ENCODE data around the gene TIMP2.
"Not testable (repeated sequence)": the region's sequence is repeated elsewhere in the genome, so short reads cannot be mapped to it uniquely, and the experiment has no call there.

The TIMP2 gene

DNA sequence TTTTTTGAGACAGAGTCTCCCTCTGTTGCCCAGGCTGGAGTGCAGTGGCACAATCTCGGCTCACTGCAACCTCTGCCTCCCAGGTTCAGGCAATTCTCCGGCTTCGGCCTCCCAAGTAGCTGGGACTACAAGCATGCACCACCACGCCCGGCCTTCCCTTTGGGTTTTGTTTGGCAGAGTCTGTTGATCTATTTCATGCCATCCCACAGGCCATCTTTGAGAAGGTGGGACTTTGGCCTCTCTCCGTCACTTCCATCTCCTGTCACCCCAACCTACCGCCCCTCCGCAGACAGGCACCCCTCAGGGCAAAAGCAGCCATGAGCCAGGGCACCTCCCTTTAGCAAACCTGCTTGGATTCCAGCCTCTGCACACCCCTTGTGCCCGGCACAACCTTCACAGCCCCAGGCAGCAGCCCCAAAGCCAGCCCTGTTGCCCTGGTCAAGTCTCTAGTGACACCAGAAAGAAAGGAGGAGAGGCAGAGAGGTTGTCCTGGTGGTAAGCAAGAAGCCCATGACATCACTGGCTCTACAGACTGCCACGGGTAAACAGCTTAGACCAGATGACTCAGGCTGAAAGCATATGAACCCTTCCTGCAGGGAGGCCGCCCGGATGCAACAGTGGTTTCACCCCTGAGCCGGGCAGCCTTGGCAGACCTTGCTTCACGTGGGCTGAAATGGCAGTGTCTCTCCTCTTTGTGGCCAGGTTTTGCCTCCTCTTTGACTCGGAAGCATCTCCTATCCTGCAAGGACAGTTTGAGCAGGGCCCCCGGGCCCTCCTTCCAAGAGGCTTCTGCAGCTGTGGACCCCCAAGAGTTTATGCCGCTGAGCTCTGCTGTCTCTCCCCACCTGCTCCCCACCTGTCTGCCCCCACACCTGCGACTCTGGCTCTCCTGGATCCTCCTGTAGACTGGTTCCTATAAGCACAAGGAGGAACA is 8.1 kb upstream of the TIMP2 start:
- peak; percentile 16 to 36 for DNase-seq (ENCODE audit: low read depth in 2 of 2)

DNA sequence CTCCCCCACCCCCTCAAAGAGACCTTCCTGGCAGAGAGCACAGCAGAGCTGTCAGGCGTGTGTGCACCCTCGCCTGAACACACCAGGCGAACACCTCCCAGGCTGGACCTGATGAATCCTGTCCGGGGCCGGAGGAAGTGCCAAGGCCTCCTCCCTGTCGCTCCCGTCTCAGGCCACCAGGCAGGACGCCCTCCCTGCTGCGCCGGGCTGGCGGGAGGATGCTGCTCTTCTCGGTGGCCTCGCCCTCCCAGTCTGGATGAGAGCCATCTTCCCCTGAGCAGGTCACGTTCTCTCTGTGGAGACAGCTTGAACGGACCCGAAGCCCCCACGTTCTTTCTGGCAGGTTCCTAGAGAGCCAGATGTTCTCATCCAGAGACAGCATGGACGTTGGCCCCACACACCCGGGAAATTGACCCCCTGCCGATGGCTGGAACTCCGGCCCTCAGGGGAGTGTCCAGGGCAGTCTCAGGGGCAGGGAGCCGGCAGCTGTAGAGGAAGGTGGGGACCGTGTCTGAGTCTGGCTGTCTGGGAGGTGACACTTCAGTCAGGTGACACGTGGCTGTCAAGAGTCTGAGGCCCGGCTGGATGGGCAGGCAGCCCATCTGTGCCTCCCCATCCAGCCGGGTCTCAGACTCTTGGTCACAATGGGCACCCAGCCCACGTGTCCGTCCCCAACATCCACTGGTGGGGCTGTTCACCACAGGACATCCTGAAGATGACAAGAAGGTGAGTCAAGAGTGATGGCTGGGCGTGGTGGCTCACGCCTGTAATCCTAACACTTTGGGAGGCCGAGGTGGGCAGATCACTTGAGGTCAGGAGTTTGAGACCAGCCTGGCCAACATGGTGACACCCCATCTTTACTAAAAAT is 5.0 kb upstream of the TIMP2 start:
- DNase-seq (ENCODE audit: low read depth in 2 of 2): no peak

DNA sequence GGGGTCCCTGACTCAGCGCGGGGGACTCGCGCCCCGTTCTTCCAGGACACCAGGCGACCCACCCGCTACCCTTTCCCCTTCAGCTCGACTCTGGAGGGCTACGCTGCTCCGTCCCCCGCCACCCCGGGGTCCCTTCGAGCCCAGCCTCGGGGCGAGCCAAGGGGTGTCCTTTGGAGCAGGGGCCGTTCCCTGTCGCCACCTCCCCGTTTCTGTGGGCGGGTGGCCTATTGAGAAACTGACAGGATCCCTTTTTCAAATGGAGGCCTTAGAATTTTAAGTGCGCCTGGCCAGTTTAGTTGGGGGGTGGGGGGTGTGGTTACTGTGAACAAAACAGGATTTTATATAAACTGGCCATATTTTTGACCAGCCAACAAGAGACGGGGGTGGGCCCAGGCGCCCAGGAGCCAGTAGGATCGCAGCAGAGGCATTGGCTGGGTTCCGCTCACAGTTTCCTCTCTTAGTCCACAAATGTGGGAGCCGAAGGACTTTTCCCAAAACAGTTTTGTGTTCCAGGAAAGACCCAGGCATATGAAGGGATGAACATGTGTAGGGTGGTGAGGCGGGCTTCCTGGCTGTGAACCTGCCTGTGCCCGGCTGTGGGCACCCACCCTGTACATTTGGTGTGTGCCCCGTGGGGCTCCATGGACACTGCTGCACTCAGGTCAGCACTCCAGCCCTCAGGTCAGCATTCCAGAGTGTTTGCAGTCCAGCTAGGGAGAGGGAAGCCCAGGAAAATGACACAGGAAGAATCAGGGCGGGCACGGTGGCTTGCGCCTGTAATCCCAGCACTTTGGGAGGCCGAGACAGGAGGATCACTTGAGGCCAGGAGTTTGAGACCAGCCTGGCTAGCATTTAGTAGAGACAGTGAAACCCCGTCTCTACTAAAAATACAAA is 722 bp upstream of the TIMP2 start:
- no peak for DNase-seq (ENCODE audit: low read depth in 2 of 2)

DNA sequence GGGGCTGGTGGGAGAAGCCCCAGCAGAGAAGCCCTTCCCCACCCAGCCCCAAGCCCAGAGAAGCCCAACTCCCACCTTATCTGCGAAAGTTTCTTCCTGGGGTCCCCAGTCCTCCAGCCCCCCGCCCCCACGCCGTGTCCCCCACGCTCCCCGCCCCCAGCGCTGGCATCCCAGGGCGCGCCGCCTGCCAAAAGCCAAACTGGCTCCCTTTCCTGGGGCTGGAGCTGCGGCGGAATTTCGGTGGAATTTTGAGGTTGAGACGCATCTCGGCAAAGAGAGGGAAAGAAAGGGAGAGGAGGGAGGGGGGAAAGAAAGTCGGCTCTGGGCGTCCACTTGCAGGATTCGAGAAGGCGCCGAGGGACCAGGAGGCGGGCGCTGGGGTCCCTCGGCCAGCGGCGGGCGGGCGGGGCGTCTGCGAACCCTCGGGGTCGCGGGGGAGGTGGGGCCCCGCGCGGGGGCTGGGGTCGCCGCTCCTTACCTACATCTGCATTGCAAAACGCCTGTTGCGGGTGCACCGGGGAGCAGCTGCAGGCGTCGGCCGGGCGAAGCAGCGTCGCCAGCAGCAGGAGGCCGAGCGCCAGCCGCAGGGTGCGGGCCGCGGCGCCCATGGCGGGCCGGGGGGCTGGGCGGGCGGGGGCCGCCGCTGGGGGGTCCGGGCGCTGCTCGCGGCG is 571 bp downstream of the TIMP2 start:
- DNase-seq (ENCODE audit: low read depth in 2 of 2): no peak

DNA sequence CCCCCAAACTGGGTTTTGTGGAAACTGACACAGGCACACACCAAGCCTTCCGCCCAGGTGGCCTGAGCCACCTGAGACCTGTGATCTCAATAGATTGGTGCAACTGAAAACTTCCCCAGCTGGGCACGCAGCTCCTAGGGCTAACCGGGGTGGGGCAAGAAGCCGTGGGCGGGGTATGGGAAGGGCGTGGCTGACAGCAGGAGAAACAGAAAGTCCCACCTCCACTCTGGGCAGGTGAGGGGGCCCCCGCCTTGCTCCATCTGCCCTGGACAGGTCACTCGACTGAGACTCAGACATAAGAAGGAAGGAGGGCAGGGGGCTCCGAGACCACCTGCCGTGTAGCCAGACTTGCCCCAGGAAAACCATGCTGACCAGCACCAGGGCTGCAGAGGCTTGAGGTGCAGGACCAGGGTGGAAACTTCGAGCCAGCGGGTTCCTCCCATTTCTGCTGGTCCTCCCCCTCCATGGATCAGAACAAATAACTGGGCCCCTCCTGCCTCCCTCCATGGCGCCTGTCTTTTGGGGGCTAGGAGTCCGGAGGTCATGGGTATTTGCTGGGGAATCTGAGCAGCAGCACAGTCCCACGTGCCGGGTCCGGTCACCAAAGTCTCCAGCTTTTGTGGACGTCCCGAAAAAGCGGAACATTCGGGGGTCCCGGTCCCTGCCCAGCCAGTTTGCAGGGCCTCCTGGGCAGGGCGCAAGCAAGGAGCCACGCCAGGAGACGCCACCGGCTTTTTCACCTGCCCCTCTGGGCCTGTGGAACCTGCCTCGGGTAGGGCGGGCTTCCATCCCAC is 1.3 kb downstream of the TIMP2 start:
- peak; percentile 18 to 49 for DNase-seq (ENCODE audit: low read depth in 2 of 2)

DNA sequence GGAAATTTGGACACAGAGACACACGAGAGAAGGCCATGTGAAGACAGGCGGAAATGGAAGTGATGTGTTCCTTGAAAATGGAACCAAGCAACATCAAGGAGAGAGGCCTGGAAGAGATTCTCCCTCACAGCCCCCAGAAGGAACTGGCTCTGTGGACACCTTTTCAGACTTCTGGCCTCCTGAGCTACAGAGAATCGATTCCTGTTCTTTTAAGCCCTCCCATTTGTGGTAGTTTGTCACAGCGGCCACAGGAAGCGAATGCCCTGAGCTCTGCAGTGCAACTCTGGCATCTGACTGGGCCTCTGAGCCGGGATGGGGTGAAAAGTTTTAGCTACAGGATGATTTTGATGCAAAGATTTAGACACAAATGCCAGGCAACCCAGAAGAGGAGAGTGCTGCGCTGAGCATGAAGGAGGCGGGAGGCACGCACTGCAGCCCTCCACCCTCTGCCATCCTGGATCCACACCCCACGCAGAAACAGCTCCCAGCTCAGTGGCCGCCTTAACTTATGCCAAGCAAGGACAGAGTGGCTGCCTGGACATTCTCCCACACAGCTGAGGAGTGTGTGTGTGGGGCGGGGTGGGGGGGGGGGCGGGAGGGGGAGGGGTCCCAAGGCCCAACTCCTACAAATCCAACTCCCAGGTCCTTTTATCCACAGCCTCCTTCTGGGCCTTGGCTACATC is 2.2 kb downstream of the TIMP2 start:
- DNase-seq (ENCODE audit: low read depth in 2 of 2): no peak

DNA sequence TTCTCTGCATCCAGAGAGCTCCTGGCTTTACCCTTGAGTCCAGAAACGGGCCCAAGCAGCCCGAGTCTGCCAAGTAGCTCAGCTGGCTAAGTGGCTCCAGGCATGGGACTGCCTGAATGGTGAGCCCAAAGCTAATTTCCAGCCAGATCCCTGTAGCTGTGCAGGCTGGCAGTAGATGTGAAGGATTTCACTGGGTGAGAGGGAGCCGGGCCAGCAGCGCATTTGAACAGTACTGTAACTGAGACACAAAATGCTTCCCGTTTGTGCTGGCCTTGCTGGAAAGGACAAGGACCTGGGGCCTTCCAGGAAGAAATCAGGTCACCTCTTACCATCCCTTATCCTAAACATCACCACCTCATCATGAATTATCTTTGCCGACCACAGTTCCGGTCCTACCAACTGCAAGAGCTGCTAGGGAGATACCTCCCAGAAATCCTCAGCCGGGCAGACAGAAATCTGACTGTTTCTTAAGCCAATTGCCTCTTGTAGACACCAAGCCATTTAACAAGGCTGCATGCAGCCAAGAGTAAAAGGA is 3.7 kb downstream of the TIMP2 start:
- DNase-seq (ENCODE audit: low read depth in 2 of 2): no peak

DNA sequence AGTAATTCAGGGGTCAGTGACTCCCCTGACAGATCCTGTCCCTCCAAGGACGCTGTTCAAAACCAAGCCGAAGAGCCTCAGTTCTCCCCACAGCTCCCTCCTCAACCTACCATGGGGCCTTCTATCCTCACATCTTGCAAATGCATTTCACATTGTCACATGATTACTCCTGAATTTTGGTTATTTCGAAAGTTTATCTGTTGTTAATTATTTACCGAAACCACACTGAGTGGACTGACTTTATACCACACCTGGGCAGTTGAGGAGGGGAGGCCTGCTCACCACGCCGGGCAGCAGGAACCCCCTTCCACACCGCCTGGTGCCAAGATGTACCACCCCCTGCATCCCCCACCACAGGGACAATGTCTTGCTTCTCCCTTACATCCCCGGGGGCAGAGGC is 4.7 kb downstream of the TIMP2 start:
- DNase-seq (ENCODE audit: low read depth in 2 of 2): no peak

DNA sequence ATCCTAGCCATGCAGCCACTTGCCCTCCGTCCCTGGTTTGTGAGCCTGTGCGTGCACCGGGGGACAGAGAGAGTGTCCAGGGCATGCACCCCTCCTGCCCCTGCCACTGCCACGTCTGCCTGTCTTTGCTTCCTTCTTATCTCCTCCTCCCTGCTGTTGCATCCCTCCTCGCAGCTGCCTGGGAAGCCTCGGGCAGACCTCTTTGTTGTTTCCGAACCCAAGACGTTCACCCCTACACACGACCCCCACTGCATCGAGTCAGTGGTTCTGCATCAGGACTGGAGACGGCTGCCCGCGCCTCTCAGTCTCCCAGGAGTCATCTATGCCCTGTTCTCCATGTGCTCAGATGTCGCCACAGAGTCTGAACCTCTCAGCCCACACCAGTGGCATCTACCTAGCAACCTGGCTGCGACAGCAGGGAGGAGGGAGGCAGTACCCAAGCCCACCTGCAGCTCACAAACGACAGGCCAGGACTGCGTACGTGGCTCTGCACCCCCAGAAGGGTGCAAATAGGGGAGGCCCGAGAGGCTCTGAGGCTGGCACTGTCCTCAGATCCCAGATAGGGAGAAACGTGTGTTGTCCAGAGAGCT is 5.2 kb downstream of the TIMP2 start:
- DNase-seq (ENCODE audit: low read depth in 2 of 2): no peak

DNA sequence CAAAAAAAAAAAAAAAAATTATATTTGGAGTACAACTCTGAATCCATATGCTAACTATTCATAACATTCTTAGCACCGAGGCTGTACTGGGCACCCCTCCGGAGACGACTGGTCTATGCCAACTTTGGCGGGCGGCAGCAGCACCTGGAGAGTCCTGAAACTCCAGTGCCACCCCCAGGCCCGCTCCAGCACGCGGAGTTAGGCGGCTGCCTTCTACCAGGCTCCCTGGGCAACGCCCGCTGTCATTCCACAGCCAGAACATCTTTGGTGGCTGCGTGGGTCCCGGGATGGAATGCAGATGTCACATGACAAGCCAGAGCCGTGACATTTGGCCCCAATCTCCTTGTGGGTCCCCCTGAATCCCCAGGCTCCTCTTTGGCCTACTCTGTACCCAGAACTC is 6.2 kb downstream of the TIMP2 start:
- DNase-seq (ENCODE audit: low read depth in 2 of 2): no peak

DNA sequence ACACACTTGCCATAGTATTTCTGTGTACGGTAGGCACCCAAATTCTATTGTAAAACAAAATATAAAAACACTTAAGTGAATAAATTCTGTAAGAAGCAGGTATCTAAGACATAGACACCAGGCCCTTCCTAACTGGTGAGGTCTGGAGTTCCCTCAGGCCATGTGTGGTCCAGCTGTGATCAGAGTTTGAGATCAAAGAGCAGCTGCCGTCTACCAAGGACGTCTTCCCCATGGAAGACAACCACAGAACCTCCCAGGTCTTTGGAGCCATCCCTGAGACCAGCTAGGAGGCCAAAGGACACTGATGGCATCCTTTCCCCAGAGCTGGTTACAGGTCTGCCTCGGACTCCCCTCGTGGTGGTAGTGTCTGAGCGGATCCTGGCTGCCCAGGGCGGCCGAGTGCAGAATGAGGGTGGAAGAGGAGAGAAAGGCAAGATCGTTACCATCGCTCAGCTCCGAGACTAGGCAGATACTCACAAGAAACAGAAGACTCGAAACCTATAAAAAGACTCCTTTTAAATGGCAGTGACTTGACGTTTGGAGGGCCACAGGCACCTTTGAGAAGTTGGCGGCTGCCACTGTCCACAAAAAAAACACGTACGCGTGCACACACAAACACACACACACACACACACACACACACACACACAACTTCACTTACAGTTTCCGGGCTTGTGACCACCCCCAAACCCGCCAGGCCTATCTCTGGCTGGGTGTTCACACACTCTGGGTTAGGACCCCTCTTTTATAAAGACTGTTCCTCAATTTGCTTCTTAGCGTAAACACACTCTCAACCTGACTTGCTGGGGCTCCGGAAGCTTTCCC is 7.5 kb downstream of the TIMP2 start:
- DNase-seq (ENCODE audit: low read depth in 2 of 2): no peak

DNA sequence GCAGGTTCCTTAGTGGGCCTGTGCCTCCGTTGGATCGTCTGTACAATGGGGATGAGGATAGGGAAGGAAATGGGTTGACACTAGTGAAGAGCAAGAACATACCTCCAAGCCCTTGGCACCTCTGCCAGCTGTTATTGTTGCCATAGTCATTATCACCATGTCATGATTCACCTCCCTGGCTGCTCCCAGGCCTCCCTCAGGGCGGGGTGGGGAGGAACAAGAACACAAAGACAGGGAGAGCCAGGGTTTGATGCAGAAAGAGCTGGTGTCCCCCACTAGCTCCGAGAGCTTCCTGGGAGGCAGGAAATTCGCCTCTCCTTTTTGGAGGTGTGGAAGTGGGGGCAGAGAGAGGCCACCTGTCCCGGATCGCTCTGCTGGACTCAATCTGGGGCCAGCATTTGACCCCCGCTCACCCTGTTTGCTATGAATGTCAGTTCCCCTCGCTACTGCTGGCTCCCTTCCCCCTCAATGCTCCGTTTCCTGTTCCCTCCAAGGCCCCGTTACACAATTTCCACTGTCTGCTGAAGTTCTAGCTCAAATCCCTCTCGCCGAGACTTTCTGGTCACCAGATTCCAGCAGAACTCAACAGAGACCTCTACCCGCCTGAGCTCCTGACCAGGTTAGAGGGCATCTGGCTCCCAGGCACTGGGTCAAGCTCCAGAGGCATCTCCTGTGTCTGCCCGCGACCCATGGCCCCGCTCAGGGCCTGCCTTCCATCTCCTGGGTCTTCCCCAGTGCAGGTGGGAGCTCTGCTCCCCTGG is 9.1 kb downstream of the TIMP2 start:
- DNase-seq (ENCODE audit: low read depth in 2 of 2): no peak

DNA sequence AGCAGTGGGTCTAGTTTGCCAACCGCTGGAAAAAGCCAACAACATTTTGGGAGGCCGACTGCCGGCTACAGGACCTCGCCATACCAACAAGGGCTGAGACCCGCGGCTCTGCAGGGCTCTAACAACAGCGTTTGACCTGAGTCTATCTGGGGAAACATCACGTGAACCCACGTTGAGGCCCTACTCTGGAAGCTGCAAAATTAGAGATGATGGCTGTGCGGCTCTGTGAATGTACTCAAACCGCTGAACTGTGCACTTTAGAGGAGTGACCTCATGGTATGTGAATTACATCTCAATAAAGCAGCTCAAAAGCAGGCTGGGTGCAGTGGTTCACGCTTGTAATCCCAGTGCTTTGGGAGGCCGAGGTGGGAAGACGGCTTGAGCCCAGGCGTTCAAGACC is 12.1 kb downstream of the TIMP2 start:
- no peak for DNase-seq (ENCODE audit: low read depth in 2 of 2)

DNA sequence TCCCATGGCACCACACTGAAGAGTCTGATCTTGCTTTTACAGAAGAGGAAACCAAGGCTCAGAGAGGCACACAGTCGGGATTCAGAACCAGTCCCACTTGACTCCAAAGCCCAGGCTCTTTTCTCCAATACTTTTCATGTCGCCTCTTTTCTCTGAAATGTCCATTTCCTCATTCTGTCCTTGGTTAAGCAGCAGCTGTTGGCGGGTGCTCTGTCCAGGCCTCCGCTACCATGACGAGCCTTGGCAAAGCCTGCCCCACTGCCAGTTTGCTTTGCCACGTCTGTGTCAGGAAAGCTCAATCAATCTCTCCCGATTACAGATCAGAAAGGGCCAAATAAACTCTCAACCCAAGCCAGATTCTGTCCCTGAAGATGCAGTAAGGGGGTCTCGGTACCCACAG is 13.1 kb downstream of the TIMP2 start:
- DNase-seq (ENCODE audit: low read depth in 2 of 2): no peak

DNA sequence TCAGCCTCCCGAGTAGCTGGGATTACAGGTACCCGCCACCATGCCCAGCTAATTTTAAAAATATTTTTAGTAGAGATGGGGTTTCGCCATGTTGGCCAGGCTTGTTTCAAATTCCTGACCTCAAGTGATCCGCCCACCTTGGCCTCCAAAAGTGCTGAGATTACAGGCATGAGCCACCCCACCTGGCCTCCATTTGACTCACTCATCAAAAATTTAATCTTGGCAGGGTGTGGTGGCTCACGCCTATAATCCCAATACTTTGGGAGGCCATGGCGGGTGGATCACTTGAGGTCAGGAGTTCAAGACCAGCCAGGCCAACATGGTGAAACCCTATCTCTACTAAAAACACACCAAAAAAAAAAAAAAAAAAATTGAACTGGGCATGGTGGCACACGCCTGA is 13.6 kb downstream of the TIMP2 start:
- DNase-seq (ENCODE audit: low read depth in 2 of 2): not testable (repeated sequence)

DNA sequence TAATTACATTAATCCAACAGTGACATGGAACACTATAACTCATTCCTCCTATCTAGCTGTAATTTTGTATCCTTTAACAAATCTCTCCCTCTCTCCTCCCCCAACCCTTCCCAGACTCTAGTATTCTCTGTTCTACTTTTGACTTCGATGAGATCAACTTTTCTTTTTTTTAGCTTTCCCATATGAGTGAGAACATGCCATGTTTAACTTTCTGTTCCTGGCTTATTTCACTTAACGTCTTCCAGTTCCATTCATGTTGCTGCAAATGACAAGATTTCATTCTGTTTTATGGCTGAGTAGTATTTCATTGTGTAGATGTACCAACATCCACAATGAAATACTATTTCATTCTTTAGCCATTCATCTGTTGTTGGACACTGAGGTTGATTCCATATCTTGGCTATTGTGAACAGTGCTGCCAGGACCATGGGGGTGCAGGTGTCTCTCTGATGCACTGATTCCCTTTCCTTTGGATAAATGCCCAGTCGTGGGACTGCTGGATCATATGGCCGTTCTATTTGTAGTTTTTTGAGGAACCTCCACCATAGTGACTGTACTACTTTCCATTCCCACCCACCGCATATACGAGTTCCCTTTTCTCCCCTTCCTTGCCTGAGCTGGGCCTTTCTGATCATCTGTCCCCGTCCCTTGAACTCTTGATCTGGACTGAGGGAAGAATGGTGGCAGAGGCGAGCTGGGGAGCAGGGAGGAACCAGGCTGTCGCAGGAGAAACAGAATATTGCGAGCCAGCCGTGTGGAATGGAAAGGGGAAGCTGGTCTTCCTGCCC is 14.5 kb downstream of the TIMP2 start:
- no peak for DNase-seq (ENCODE audit: low read depth in 2 of 2)

DNA sequence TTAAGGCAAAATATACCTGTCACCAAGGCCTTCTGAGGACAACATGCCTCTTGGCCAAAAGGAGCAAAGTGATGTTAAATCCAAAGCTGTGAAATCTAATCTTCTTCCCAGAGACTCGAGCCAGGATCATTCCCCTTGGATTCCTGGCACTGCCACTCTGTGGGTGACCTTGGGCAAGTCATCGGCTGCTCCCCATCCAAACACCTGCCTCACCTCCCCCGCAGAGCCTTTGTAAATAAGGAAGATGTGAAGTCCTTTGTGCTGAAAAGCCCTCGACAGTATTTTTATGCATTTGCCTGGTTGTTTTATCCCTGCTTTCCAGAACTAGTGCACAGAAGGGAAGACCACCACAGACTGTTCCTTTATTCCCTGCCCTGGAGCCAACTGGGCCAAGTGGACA is 16.8 kb downstream of the TIMP2 start:
- no peak for DNase-seq (ENCODE audit: low read depth in 2 of 2)

All from stimulated activated CD4-positive, alpha-beta T cell treated with anti-CD3 and anti-CD28 coated beads, Interleukin-15, amount 100 ng/mL, for 48 hours (primary cell).